Activated CD4-positive, alpha-beta T cell treated with anti-CD3 and anti-CD28 coated beads for 1 hour (primary cell): ENCODE measurements around the gene CST9.
"Not testable (repeated sequence)": the region's sequence is repeated elsewhere in the genome, so short reads cannot be mapped to it uniquely, and the experiment has no call there.

Experiments
- DNase-seq: peaks from one replicate; pipeline ENCODE4 v3.0.0-alpha.2; 2020

CST9 gene

GRCh38 chr20:23636908-23637281 is 31.2 kb upstream of the CST9 start:
- DNase-seq: no peak

GRCh38 chr20:23636182-23636907 is 30.6 kb upstream of the CST9 start:
- DNase-seq: no peak

- not testable (repeated sequence) for DNase-seq
These were observed 30.0 kb upstream of the CST9 start for GRCh38 chr20:23635768-23636090.

DNA sequence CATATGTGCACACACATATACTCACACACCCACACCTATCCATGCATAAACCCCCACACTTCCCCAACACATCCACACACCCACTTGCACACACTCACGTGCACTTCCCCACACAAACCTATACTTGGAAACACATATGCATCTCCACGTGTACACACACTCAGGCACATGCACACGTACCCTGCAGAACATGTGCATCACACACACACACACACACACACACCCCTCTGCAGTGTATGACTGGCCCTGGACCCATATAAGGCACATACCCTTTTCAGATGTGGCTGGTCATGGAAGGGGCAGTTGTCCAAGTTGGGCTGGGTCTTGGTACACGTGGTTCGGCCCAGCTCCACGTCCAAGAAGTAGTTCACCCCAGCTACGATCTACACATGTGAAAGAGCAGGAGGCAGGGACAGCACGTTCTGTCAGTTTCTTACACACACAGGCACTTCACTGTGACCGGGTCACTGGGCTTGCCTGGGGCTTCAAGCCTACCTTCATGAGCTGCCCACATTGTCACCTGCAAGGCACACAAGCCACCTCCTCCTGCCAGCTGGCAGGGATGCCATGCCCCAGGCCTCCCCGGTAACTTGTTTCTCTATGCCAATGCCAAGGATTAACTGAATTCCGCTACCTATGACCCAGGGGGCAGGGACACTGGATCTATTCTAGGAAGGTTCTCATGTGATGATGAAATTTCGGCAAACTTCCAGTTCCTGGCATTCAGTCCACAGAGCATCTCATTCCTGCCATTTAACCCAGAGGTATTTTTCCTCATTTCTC is 29.5 kb upstream of the CST9 start:
- DNase-seq: no peak

- no peak for DNase-seq
These were observed 28.5 kb upstream of the CST9 start for GRCh38 chr20:23634044-23634801.

GRCh38 chr20:23632711-23633573 is 27.2 kb upstream of the CST9 start:
- no peak for DNase-seq

GRCh38 chr20:23631981-23632710 is 26.4 kb upstream of the CST9 start:
- DNase-seq: no peak

DNA sequence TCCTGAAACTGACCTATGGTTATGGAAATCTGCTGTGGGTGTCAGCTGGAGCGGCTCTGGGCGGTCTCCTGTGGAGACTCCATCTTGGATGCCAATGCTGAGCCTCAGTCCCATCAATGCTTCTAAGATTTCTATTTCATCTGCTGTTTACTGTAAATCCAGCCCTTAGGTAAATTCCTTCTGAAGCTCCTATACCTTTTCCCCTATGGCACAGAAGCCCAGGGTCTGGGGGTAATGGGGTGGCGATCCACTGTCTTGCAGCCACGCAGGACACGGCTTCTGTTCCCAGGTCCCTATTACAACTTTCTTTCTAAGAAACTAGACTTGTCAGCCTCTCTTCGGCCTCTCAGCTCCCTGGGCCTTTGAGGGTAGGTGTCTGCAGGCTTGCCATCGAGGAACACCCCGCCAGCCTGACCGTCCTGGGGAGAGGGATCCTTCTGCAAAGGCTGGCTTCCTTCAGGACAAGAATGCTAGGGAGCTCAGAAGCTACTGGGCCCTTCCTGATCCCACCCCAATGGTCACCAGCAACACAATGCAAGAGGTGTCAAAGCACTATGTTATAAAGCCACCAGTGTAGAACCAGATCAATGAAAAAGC is 25.6 kb upstream of the CST9 start:
- no peak for DNase-seq

GRCh38 chr20:23630392-23630849 is 24.7 kb upstream of the CST9 start:
- no peak for DNase-seq

DNA sequence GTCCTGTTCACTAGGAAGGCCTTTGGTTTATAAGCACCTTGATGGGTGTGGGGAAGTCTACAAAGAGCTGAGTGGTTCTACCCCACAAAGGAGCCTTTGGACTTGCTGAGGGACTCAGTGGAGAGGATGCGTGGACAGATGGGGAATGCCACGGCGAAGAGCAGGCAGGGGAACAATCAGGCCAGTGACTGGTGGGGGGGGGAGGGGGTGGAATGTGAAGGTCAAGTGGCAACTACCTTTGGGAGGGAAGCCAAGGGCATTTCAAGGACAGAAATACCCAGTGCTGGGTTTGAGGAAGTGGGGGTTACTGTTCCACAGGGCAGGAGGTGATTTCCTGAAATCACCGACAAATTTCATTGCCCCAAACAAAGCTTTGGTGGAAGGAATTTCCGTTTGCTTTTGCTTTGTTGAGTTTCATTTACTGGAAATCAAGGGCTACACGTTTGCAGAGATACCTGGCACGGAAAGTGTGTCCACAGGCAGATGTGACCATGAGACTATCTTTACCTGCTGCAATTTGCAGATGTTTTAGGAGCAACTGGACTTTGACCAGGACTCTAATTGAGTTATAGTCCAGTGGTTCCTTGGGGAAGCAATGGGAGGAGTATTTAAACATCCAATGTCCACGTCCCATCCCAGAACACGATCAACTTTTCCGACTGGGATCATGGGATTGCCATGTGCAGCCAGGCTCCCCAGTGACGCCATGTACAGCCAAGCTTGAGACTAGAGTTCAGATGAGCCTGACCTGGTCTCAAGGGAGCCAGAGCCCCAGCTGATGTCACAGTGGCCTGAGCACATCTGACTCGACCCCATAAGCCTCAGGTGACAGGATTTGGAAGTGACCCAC is 24.1 kb upstream of the CST9 start:
- DNase-seq: no peak

DNA sequence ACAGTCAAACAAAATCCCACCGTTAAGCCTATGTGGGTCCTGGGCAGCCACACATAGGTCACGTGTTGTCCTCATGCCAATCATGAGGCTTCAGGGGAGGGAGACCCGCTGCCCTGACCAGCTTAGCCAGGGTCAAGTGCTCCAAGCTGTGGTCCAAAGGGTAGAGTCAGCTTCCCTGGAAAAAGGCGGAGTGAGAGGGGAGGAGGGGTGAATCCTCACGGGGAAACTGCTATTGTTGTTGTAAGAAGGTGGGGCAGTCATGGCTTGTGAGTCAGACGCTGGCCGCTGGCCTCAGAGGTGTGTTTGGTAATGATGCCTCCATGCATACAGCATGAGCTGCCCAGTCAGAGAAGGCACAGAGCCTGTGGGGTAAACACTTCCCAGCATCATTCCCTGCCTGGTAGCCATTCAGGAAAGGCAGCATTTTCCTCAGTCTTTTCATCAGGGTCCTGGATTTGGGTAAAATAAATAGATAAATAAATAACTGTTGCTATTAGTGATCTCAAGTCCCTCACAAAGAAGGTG is 23.4 kb upstream of the CST9 start:
- no peak for DNase-seq

- DNase-seq: no peak
These were observed 22.8 kb upstream of the CST9 start for GRCh38 chr20:23628402-23629016.

- no peak for DNase-seq
These were observed 21.8 kb upstream of the CST9 start for GRCh38 chr20:23627501-23627900.

- DNase-seq: no peak
These were observed 20.4 kb upstream of the CST9 start for GRCh38 chr20:23626040-23626620.

DNA sequence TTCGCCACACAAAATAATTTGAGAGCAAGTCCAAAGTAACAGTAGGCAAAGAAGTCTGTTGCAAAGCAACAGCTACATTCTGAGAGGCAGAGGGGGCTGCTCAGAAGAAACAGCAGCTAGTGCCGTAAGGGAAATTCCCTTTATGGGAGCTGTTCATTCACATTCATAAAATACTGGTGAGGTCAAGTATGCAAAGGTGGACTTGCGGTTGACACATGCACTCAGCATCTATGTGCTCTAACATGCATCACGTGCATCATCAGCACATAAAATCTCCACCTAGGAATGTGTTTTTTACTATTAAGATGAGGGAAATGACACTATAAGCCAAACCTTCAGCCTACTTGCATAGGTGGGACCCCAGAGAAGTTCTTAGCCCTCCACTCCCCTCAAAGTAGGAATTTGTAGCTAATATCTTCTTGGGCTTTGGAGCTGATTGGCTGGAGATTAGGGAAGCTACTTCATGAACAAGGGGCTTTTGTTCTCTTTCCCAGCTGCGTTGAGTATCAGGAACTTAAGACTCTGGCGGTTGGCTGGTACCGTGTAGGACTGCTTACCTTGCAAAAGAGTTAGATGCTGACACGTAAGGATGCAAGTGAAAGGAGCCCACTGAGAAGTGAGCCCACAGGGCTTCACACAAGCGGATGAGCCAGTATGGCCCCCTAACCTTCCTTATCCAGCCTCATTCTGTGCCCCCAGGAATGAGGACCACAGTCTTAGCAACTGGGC is 19.7 kb upstream of the CST9 start:
- DNase-seq: no peak

DNA sequence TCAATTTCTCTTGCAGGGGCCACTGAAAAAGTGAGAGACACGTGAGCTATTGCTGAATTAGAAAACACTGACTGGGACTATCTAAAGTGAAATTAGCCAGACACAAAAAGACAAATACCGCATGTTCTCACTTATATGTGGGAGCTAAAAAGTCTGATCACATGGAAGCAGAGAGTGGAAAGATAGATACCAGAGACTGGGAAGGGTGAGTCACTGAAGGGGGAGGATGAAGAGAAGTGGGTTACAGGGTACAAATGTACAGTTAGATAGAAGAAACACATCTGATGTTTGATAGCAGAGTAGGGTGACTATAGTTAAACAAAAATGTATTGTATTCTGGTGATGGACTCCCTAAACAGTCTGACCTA is 18.6 kb upstream of the CST9 start:
- DNase-seq: no peak

- DNase-seq: no peak
These were observed 18.1 kb upstream of the CST9 start for GRCh38 chr20:23623666-23624323.

DNA sequence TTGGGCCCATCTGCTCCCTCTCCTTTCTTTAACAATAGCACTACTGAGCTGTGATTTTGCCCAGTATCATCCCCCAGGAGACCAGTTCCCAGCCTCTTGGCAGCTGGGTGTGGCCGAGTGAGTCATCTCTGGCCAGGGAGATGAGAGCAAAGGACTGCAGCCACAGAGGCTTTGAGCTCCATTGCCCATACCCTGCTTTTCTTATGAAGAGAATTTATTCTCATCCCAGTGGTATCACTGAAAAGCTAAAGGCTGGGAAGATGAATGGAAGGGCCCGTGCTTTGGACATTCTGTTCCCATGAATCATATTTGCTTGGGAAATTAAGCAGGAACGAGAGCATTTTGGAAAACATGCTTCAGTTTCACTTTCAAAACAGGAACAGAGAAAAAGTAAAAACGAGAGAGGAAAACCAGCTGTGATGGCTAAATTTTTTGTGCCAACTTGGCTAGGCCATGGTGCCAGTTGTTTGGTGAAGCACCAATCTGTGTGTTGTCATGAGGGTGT is 17.2 kb upstream of the CST9 start:
- DNase-seq: no peak
